SK-MEL-5 (cell line): ENCODE results near the gene CHMP1B. TPM values are rescaled to one million over a fixed set of nuclear protein-coding genes. Genes with fewer than 3 reads are reported as not detected.
"Not testable (repeated sequence)": the region's sequence is repeated elsewhere in the genome, so short reads cannot be mapped to it uniquely, and the experiment has no call there.

Experiments used
- DNase-seq: peaks from one replicate; pipeline ENCODE4 v3.0.0-alpha.2; 2016; ENCODE audit warnings: low read depth, low spot score
- in situ Hi-C: cut with HindIII; loops from 2 replicates; pipeline ENCODE4 v1.10.0; 2016; ENCODE audit warnings: low sequenced_read_pairs, high pct_unique_total_duplicates, low pct_unique_long_range_greater_than_20kb
- total RNA-seq: library from RNA; depleted of rRNA; stranded (reverse); fragments of >200 nt; shearing (Covaris generic); gene quantifications from 2 replicates; pipeline ENCODE4 v1.2.3, GENCODE V29; 2014; rRNA removed

CHMP1B gene
- total RNA-seq, 1 experiment from 2014 or later, result 180 TPM

DNA sequence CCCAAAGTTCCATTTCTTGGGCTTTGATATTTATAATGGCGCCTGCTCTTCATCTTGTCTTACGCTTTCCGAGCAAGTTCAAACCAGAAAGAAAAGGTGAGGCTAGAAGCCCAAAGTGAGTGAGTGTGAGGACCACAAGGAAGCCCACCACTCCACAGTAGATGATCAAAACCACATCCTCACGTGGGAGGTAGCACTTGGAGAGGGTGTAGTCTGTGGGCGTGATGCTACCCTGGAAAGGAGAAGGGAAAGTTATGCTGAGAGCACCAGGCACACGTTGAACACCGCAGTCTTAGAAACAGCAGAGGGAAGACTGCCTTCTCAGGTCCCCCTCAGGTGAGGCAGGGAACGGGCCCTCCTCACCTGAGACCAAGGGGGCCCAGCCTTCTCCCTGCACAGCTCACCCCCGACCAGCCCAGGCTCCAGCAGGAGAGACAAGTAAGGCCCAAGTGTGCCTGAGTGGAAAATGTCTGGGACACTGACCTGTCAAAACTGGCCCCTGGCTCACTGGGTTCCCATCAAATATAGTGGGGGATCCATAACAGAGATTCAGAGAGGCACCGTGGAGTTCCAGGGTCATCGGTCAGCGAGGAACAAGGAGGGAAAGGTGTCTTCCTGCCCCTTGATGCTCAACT is 33.3 kb downstream of the CHMP1B start:
- no peak for DNase-seq
- in situ Hi-C loops, result no loop called here

GRCh38 chr18:11885278-11885947 is 34.2 kb downstream of the CHMP1B start:
- no peak for DNase-seq
- in situ Hi-C loops, result no loop called here

GRCh38 chr18:11886577-11887110 is 35.4 kb downstream of the CHMP1B start:
- in situ Hi-C loops, result no loop called here
- no peak for DNase-seq

- in situ Hi-C loops, result no loop called here
- no peak for DNase-seq
Observed at GRCh38 chr18:11887328-11888128, 36.3 kb downstream of the CHMP1B start.

- no peak for DNase-seq
- in situ Hi-C loops, result no loop called here
Observed at GRCh38 chr18:11888726-11889125, 37.5 kb downstream of the CHMP1B start.

- in situ Hi-C loops, result no loop called here
- no peak for DNase-seq
Observed at GRCh38 chr18:11889284-11889683, 38.1 kb downstream of the CHMP1B start.

- in situ Hi-C loops, result no loop called here
- DNase-seq, result no peak
Observed at GRCh38 chr18:11891737-11892136, 40.5 kb downstream of the CHMP1B start.

DNA sequence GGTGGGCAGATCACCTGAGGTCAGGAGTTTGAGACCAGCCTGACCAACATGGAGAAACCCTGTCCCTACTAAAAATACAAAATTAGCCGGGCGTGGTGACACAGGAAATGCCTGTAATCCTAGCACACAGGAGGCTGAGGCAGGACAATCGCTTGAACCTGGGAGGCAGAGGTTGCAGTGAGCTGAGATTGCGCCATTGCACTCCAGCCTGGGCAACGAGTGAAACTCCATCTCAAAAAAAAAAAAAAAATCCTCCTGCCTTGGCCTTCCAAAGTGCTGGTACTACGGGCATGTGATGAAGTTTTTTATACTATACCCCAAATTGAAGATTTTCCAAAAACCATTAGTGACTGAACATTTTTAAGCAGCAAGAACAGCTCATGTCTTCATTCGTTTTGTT is 41.2 kb downstream of the CHMP1B start:
- DNase-seq, in situ Hi-C loops: not testable (repeated sequence)

- in situ Hi-C loops, result no loop called here
- DNase-seq, result no peak
Observed at GRCh38 chr18:11897781-11898180, 46.6 kb downstream of the CHMP1B start.

GRCh38 chr18:11899063-11899462 is 47.9 kb downstream of the CHMP1B start:
- DNase-seq, result no peak
- in situ Hi-C loops, result no loop called here

DNA sequence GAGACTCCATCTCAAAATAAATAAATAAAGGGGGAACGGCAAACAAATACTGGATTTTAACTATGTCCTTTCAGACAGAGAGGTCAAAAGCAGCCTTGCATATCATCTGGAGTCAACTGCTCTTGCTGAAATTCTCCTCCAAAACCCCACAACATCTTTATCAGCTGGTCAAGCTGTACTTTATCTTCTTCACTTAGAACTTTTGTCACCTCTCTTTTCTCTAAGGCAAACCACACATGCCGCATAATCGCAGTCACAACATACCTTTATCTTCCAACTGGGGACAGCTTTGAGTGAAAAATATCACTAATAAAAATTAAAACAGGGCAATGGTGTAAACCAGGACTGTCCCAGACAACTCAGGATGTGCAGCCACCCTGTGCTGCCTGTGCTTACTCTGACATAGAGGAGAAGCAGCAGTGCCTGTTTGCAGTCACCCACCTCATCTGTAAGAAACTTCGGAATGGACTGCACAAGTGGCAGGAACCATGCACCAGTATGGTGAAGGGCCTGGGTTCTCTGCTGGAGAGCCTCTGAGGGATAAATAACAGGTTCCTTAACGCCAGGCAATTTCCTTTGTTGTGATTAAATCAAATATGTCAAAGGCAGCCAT is 50.7 kb downstream of the CHMP1B start:
- DNase-seq, result no peak
- in situ Hi-C loops, result no loop called here

DNA sequence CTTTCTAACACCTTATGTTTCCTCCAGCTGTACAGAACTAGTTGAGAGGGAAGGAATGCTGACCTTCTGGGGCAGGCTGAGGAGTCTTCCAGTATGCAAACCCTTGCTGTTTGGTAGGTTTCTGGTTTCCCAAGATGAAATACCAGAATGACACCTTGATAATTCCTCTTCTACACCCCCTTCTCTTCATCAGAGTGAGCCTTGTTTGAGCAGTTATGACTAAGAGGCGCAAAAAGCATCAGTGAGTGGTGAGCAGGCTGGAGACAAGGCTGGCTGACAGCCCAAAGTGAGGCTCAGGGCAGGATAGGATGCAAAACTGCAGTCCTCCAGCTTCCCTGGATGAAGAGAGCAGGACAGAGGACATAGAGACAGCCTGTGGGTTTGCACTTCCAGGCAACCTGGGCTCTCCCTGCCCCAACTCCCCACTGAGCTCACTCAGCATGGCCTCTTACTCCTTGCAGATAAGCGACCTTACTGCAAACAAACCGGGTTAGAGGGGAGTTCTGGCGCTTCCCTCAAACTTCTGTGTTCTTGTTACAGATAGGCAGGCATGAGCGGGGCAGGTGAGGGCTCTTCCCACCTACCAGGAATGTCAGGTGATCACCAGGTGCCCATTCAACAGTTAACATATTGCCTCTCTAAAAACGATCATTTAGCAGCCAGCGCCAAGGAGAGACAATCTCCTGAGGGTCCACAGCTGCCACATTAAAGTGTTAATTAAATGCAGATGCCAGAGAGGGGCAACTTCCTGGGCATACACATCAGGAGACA is 51.5 kb downstream of the CHMP1B start:
- in situ Hi-C loops, result no loop called here
- DNase-seq, result no peak

Other genes starting within 250 kb of the CHMP1B start
- gene SLC35G4, start 241.8 kb upstream of the CHMP1B start, total RNA-seq, result not detected in 2 replicates
- gene GNAL, start 162.1 kb upstream of the CHMP1B start, total RNA-seq, result 18.8 and 27.4 TPM in 2 replicates
- 21.7 and 29.8 TPM in 2 replicates for gene MPPE1, start 56.9 kb downstream of the CHMP1B start, total RNA-seq
- 15.1 and 18.7 TPM in 2 replicates for gene IMPA2, start 130.1 kb downstream of the CHMP1B start, total RNA-seq
- 0.29 and 0.37 TPM in 2 replicates for gene ANKRD62, start 242.4 kb downstream of the CHMP1B start, total RNA-seq